GM19023 (cell line): ENCODE measurements around the gene PPP2R5A.
"Not testable (repeated sequence)": the region's sequence is repeated elsewhere in the genome, so short reads cannot be mapped to it uniquely, and the experiment has no call there.

Source experiments
- ATAC-seq: cut with Tn5 transposase; IDR thresholded peaks from one replicate; pipeline ENCODE4 v1.9.1; 2021; ENCODE audit warnings: mild to moderate bottlenecking, moderate library complexity; ENCODE audit not compliant: unreplicated experiment

Gene PPP2R5A

GRCh38 chr1:212351588-212352362 is 66.6 kb downstream of the PPP2R5A start:
- no peak for ATAC-seq

- ATAC-seq = no peak
Observed at GRCh38 chr1:212353181-212353580, 68.0 kb downstream of the PPP2R5A start.

GRCh38 chr1:212354464-212354863 is 69.3 kb downstream of the PPP2R5A start:
- ATAC-seq = no peak

GRCh38 chr1:212355230-212355969 is 70.2 kb downstream of the PPP2R5A start:
- no peak for ATAC-seq

- ATAC-seq = no peak
Observed at GRCh38 chr1:212359794-212360479, 74.7 kb downstream of the PPP2R5A start.

- no peak for ATAC-seq
Observed at GRCh38 chr1:212364985-212365384, 79.8 kb downstream of the PPP2R5A start.

GRCh38 chr1:212366901-212367300 is 81.7 kb downstream of the PPP2R5A start:
- ATAC-seq = no peak

GRCh38 chr1:212367474-212368072 is 82.4 kb downstream of the PPP2R5A start:
- ATAC-seq = no peak

GRCh38 chr1:212368073-212368484 is 82.9 kb downstream of the PPP2R5A start:
- peak; percentile 71 for ATAC-seq

- no peak for ATAC-seq
Observed at GRCh38 chr1:212375986-212376385, 90.8 kb downstream of the PPP2R5A start.

- ATAC-seq = no peak
Observed at GRCh38 chr1:212377644-212378043, 92.4 kb downstream of the PPP2R5A start.

GRCh38 chr1:212379366-212379765 is 94.2 kb downstream of the PPP2R5A start:
- no peak for ATAC-seq

- no peak for ATAC-seq
Observed at GRCh38 chr1:212381397-212382035, 96.3 kb downstream of the PPP2R5A start.

- no peak for ATAC-seq
Observed at GRCh38 chr1:212386029-212386428, 100.8 kb downstream of the PPP2R5A start.

GRCh38 chr1:212388985-212389716 is 103.9 kb downstream of the PPP2R5A start:
- ATAC-seq = no peak

- not testable (repeated sequence) for ATAC-seq
Observed at GRCh38 chr1:212395678-212396437, 110.6 kb downstream of the PPP2R5A start.

- ATAC-seq = no peak
Observed at GRCh38 chr1:212396638-212397037, 111.4 kb downstream of the PPP2R5A start.

- no peak for ATAC-seq
Observed at GRCh38 chr1:212397171-212397570, 112.0 kb downstream of the PPP2R5A start.

GRCh38 chr1:212401042-212401441 is 115.8 kb downstream of the PPP2R5A start:
- no peak for ATAC-seq
